ENCODE results near the gene CCDC154. TPM values are rescaled to one million over a fixed set of nuclear protein-coding genes. Genes with fewer than 3 reads are reported as not detected.

The CCDC154 gene
- total and polyA plus RNA-seq, 2 donors (not counting 3 experiments of a cell fraction or from before 2014, with no cell fraction given): 0.65 to 0.75 TPM

- Histone ChIP-seq H3K79me2 (ENCODE audit: control insufficient read depth, insufficient read depth, low read length) (no peaks in the 10 kb centered on the region), H3K9ac (replicated peaks; ENCODE audit: extremely low read depth, insufficient read depth, low read length) (no peak overlapping the region), H3K4me1 (ENCODE audit: control insufficient read depth, extremely low read depth, insufficient read depth, low read length) (no peaks in the 10 kb centered on the region), H3K4me3 (replicated peaks in 1 of 3; ENCODE audit: insufficient read depth in 1 of 3, low read depth in 1 of 3, low read length in 3 of 3) (no peak overlapping the region), H3K36me3 (ENCODE audit: control insufficient read depth in 2 of 2, extremely low read depth in 1 of 2, insufficient read depth in 2 of 2, low read length in 2 of 2) (peaks cover 0 to 11% of the 10 kb centered on the region in 2 experiments), H2AFZ (ENCODE audit: low read depth, low read length) (no peak overlapping the region), H4K20me1 (replicated peaks; ENCODE audit: control insufficient read depth, extremely low read depth, insufficient read depth, low read length) (no peaks in the 10 kb centered on the region), H3K4me2 (ENCODE audit: insufficient read depth, low read length) (no peak overlapping the region), H3K9me1 (replicated peaks; ENCODE audit: control insufficient read depth, extremely low read depth, insufficient read depth, low read length) (no peaks in the 10 kb centered on the region), H3K9me3 (replicated peaks; ENCODE audit: control insufficient read depth, insufficient read depth, low read length) (no peaks in the 10 kb centered on the region), H3K27ac (ENCODE audit: insufficient read depth, low read depth, low read length) (no peak overlapping the region), H3K27me3 (ENCODE audit: control insufficient read depth in 2 of 2, insufficient read depth in 2 of 2, low read length in 2 of 2) (no peaks in the 10 kb centered on the region)
- no TSS peak for BruUV-seq (replicated peaks)
- no peak for DNase-seq (ENCODE audit: low read depth, low spot score)
- intact Hi-C loops (cut with micrococcal nuclease): no loop called here
- POLR2A ChIA-PET: no interaction called here
- no peak for TF ChIP-seq POLR2A (IDR thresholded peaks at IDR 0.05; ENCODE audit: low read depth, low read length)
- TF ChIP-seq, protein P1, sequence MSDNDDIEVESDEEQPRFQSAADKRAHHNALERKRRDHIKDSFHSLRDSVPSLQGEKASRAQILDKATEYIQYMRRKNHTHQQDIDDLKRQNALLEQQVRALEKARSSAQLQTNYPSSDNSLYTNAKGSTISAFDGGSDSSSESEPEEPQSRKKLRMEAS (IDR thresholded peaks at IDR 0.05; ENCODE audit: insufficient read depth, insufficient read length): no peak
- TF ChIP-seq JUN (IDR thresholded peaks at IDR 0.05; ENCODE audit: borderline replicate concordance, insufficient read depth, insufficient read length, low read depth): no peak
- TF ChIP-seq GATA2 (IDR thresholded peaks at IDR 0.05; ENCODE audit: insufficient read depth, insufficient read length, low read depth, low read length): no peak
- no peak for TF ChIP-seq FOS (IDR thresholded peaks at IDR 0.05; ENCODE audit: borderline replicate concordance, insufficient read depth, low read length)
- TF ChIP-seq POLR2AphosphoS5 (IDR thresholded peaks at IDR 0.05; ENCODE audit: insufficient read depth, low read depth, low read length): no peak
- no peak for TF ChIP-seq MYC (IDR thresholded peaks at IDR 0.05; ENCODE audit: low read depth, low read length)
- TF ChIP-seq CTCF (IDR thresholded peaks at IDR 0.05; ENCODE audit: extremely low read depth in 1 of 2, insufficient read depth in 1 of 2, low read depth in 1 of 2, low read length in 2 of 2): no peak
- TF ChIP-seq EZH2 (IDR thresholded peaks at IDR 0.05; ENCODE audit: borderline replicate concordance, low read depth, low read length, severe bottlenecking): no peak
- FAIRE-seq: no peak
- CTCF ChIA-PET: interaction anchor here (1.4 kb wide), 1 partner anchor 21 kb away, joined by 3 read pairs; no protein-coding TSS in a partner anchor
- dilution Hi-C loops (cut with MboI; ENCODE audit: extremely low pct_ligation_motif_present, low sequenced_read_pairs): no loop called here
Observed at GRCh38 chr16:1385232-1385631, 59.1 kb downstream of the CCDC154 start.

Other genes starting within 250 kb of the CCDC154 start
- gene TPSG1, start 219.3 kb downstream of the CCDC154 start, total RNA-seq: not detected in 2 replicates
- gene TPSG1, start 219.3 kb downstream of the CCDC154 start, polyA plus RNA-seq: not detected in 2 replicates
- not detected in 2 replicates for gene TPSB2, start 214.4 kb downstream of the CCDC154 start, total RNA-seq
- not detected in 2 replicates for gene TPSB2, start 214.4 kb downstream of the CCDC154 start, polyA plus RNA-seq
- gene TPSAB1, start 203.9 kb downstream of the CCDC154 start, total RNA-seq: not detected in 2 replicates
- gene TPSAB1, start 203.9 kb downstream of the CCDC154 start, polyA plus RNA-seq: not detected in 2 replicates
- not detected in 2 replicates for gene TPSD1, start 188.5 kb downstream of the CCDC154 start, total RNA-seq
- gene TPSD1, start 188.5 kb downstream of the CCDC154 start, polyA plus RNA-seq: not detected in 2 replicates
- 230 and 233 TPM in 2 replicates for gene UBE2I, start 134.9 kb downstream of the CCDC154 start, total RNA-seq
- gene UBE2I, start 134.9 kb downstream of the CCDC154 start, polyA plus RNA-seq: 121 and 122 TPM in 2 replicates
- gene BAIAP3, start 110.9 kb downstream of the CCDC154 start, total RNA-seq: 0.66 and 0.88 TPM in 2 replicates
- 0.27 and 0.36 TPM in 2 replicates for gene BAIAP3, start 110.9 kb downstream of the CCDC154 start, polyA plus RNA-seq
- 65.4 and 69.9 TPM in 2 replicates for gene TSR3, start 92.7 kb downstream of the CCDC154 start, total RNA-seq
- gene TSR3, start 92.7 kb downstream of the CCDC154 start, polyA plus RNA-seq: 82.7 and 88.7 TPM in 2 replicates
- gene GNPTG, start 92.6 kb downstream of the CCDC154 start, total RNA-seq: 51.6 and 56.3 TPM in 2 replicates
- gene GNPTG, start 92.6 kb downstream of the CCDC154 start, polyA plus RNA-seq: 109 and 137 TPM in 2 replicates
- 32.8 and 33.0 TPM in 2 replicates for gene UNKL, start 29.9 kb downstream of the CCDC154 start, total RNA-seq
- gene UNKL, start 29.9 kb downstream of the CCDC154 start, polyA plus RNA-seq: 17.1 and 23.2 TPM in 2 replicates
- 13.4 and 15.1 TPM in 2 replicates for gene UQCC4, start 23.8 kb downstream of the CCDC154 start, total RNA-seq
- gene UQCC4, start 23.8 kb downstream of the CCDC154 start, polyA plus RNA-seq: 29.3 and 33.3 TPM in 2 replicates
- gene PERCC1, start 13.5 kb downstream of the CCDC154 start, total RNA-seq: not detected in 2 replicates
- not detected in 2 replicates for gene PERCC1, start 13.5 kb downstream of the CCDC154 start, polyA plus RNA-seq
- 89.8 and 94.9 TPM in 2 replicates for gene CLCN7, start 30.5 kb upstream of the CCDC154 start, total RNA-seq
- 59.8 and 76.1 TPM in 2 replicates for gene CLCN7, start 30.5 kb upstream of the CCDC154 start, polyA plus RNA-seq
- gene PTX4, start 44.4 kb upstream of the CCDC154 start, total RNA-seq: 0.31 TPM in 1 of 2 replicates, not detected in the other
- gene PTX4, start 44.4 kb upstream of the CCDC154 start, polyA plus RNA-seq: not detected in 2 replicates
- gene TELO2, start 48.8 kb upstream of the CCDC154 start, total RNA-seq: 60.5 and 61.6 TPM in 2 replicates
- 30.7 and 32.8 TPM in 2 replicates for gene TELO2, start 48.8 kb upstream of the CCDC154 start, polyA plus RNA-seq
- gene TMEM204, start 89.1 kb upstream of the CCDC154 start, total RNA-seq: 32.5 and 37.5 TPM in 2 replicates
- gene TMEM204, start 89.1 kb upstream of the CCDC154 start, polyA plus RNA-seq: 50.7 and 68.8 TPM in 2 replicates
- gene IFT140, start 167.5 kb upstream of the CCDC154 start, total RNA-seq: 16.6 and 18.9 TPM in 2 replicates
- 8.8 and 9.5 TPM in 2 replicates for gene IFT140, start 167.5 kb upstream of the CCDC154 start, polyA plus RNA-seq
- 28.9 and 30.8 TPM in 2 replicates for gene CRAMP1, start 167.8 kb upstream of the CCDC154 start, total RNA-seq
- gene CRAMP1, start 167.8 kb upstream of the CCDC154 start, polyA plus RNA-seq: 20.2 and 21.5 TPM in 2 replicates
- gene JPT2, start 233.7 kb upstream of the CCDC154 start, total RNA-seq: 86.5 and 93.3 TPM in 2 replicates
- 30.4 and 35.8 TPM in 2 replicates for gene JPT2, start 233.7 kb upstream of the CCDC154 start, polyA plus RNA-seq

Data from endothelial cell of umbilical vein (primary cell).